ENCODE results near the gene PABPN1. TPM values are rescaled to one million over a fixed set of nuclear protein-coding genes. Genes with fewer than 3 reads are reported as not detected.
"Not testable (repeated sequence)": the region's sequence is repeated elsewhere in the genome, so short reads cannot be mapped to it uniquely, and the experiment has no call there.

PABPN1 gene, protein sequence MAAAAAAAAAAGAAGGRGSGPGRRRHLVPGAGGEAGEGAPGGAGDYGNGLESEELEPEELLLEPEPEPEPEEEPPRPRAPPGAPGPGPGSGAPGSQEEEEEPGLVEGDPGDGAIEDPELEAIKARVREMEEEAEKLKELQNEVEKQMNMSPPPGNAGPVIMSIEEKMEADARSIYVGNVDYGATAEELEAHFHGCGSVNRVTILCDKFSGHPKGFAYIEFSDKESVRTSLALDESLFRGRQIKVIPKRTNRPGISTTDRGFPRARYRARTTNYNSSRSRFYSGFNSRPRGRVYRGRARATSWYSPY
- total RNA-seq (ENCODE audit: low replicate concordance), result 264 and 298 TPM in 2 replicates

DNA sequence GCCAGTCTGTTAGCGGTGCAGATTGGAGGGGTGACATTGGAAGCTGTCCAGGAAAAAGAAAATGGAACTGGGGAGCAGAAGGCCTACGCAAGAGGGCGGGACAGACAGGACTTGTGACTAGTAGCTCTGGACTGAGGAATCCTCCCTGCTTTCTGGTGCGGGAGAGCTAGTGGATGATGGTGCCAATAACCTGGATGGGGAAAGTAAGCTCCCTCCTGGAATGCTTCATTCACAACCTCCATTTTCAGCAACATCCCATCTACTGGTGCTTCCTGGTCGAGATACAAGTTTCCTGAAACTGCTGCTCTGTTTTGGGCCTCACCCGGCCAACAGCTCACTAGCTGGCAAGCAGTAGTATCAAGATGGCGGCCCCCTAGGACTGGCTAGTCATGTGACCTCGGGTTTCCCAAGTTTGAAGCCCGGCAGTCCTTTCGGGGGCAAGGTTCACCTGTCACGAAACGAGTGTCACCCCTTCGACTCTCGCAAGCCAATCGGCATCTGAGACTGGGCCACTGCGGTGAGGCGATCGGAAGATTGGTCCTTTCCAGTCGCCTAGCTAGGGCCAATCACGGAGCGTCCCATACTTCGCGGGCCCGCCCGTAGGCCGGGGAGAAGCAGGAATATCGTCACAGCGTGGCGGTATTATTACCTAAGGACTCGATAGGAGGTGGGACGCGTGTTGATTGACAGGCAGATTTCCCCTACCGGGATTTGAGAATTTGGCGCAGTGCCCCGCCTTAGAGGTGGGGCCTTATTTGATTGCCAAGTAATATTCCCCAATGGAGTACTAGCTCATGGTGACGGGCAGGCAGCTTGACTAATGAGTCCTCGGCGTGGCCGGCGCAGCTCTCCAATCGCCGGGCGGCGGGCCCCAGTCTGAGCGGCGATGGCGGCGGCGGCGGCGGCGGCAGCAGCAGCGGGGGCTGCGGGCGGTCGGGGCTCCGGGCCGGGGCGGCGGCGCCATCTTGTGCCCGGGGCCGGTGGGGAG lies at the start of gene PABPN1:
PABPN1 (plus strand) TSS at position 874 of the 988 bp plus-strand sequence; CDS start at position 887, 13 bp downstream.
- DNase-seq (ENCODE audit: low spot score), result peak; percentile 100
- Histone ChIP-seq H3K4me1 (peaks cover 22% of the 10 kb centered on the region), H3K27me3 (no peaks in the 10 kb centered on the region), H4K20me1 (ENCODE audit: low read depth) (peaks cover 20% of the 10 kb centered on the region), H3K4me3 (peak within 1 kb of the TSS; percentile 96), H3K9me3 (ENCODE audit: low read depth) (no peaks in the 10 kb centered on the region), H2AFZ (replicated peaks) (peak within 1 kb of the TSS; percentile 82), H3K79me2 (ENCODE audit: low read depth) (peaks cover 29% of the 10 kb centered on the region), H3K4me2 (peak within 1 kb of the TSS; percentile 95), H3K9ac (peak within 1 kb of the TSS; percentile 98), H3K36me3 (peaks cover 14% of the 10 kb centered on the region), H3F3A (ENCODE audit: low read depth) (peaks cover 47% of the 10 kb centered on the region), H3K27ac (peak within 1 kb of the TSS; percentile 97)
- Mint-ChIP-seq H3K36me3 (peaks cover 31% of the 10 kb centered on the region), H3K27me3 (ENCODE audit: insufficient read depth, low read depth) (peaks cover 13% of the 10 kb centered on the region), H3K27ac (peak within 1 kb of the TSS; percentile 98), H3K9me3 (no peaks in the 10 kb centered on the region), H3K4me1 (peaks cover 27% of the 10 kb centered on the region), H3K4me3 (peak within 1 kb of the TSS; percentile 98)
- no peak for TF ChIP-seq EZH2phosphoT487 (IDR thresholded peaks at IDR 0.05)
- TF ChIP-seq EZH2 (IDR thresholded peaks at IDR 0.05), result no peak
- TF ChIP-seq, protein P1, sequence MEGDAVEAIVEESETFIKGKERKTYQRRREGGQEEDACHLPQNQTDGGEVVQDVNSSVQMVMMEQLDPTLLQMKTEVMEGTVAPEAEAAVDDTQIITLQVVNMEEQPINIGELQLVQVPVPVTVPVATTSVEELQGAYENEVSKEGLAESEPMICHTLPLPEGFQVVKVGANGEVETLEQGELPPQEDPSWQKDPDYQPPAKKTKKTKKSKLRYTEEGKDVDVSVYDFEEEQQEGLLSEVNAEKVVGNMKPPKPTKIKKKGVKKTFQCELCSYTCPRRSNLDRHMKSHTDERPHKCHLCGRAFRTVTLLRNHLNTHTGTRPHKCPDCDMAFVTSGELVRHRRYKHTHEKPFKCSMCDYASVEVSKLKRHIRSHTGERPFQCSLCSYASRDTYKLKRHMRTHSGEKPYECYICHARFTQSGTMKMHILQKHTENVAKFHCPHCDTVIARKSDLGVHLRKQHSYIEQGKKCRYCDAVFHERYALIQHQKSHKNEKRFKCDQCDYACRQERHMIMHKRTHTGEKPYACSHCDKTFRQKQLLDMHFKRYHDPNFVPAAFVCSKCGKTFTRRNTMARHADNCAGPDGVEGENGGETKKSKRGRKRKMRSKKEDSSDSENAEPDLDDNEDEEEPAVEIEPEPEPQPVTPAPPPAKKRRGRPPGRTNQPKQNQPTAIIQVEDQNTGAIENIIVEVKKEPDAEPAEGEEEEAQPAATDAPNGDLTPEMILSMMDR (IDR thresholded peaks at IDR 0.05), result no peak

DNA sequence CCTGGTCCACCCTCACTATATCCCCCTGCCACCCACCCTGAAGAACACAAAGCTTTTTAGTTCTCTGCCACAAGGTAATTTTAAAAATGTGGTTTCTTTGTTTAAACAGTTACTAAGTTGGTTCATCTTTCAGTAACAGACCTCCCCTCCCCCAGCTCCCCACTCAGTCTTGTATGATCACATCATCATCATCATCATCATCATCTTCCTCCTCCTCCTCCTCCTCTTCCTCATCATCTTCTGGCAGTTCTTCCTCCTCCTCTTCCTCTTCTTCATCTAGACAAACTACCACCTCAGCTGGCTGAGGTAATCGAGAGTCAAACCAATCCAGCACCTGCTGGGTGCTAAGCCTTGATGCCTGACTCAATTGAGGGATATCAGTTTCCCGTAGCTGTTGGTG lies 45.8 kb upstream of the PABPN1 start:
- no peak overlapping the region for H3K4me3 Mint-ChIP-seq
- H3K27ac ChIP-seq, result no peak overlapping the region
- peaks cover 14% of the 10 kb centered on the region for H3K4me1 ChIP-seq
- H4K20me1 ChIP-seq (ENCODE audit: low read depth), result no peaks in the 10 kb centered on the region
- peaks cover 12% of the 10 kb centered on the region for H3K4me1 Mint-ChIP-seq
- peaks cover 28% of the 10 kb centered on the region for H3K36me3 Mint-ChIP-seq
- no peaks in the 10 kb centered on the region for H3K9me3 ChIP-seq (ENCODE audit: low read depth)
- no peak for DNase-seq (ENCODE audit: low spot score)
- no peak overlapping the region for H3K27ac Mint-ChIP-seq
- peaks cover 24% of the 10 kb centered on the region for H3F3A ChIP-seq (ENCODE audit: low read depth)
- no peaks in the 10 kb centered on the region for H3K27me3 Mint-ChIP-seq (ENCODE audit: insufficient read depth, low read depth)
- no peaks in the 10 kb centered on the region for H3K36me3 ChIP-seq
- H3K9me3 Mint-ChIP-seq, result no peaks in the 10 kb centered on the region
- H3K4me3 ChIP-seq, result no peak overlapping the region
- no peaks in the 10 kb centered on the region for H3K27me3 ChIP-seq
- H3K9ac ChIP-seq, result no peak overlapping the region
- TF ChIP-seq, protein P1 (IDR thresholded peaks at IDR 0.05), result no peak
- TF ChIP-seq EZH2 (IDR thresholded peaks at IDR 0.05) (no peak), EZH2phosphoT487 (IDR thresholded peaks at IDR 0.05) (no peak)
- H3K4me2 ChIP-seq, result no peak overlapping the region
- H2AFZ ChIP-seq (replicated peaks), result no peak overlapping the region
- peaks cover 17% of the 10 kb centered on the region for H3K79me2 ChIP-seq (ENCODE audit: low read depth)

DNA sequence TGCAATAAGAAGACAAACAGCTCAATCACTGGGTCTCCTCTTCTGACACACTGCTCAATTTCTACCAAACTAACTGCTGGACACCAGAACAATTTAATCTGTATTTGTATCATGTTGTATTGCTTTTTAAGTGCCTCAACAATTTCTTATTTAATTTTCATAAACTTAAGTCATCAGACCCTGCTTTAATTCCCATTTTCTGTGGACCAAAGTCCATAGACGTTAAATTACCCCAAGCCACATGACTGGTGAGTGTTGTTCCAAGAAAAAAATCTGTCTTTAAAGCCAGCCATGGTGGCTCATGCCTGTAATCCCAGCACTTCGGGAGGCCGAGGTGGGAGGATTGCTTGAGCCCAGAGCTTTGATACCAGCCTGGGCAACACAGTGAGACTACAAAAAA lies 44.1 kb upstream of the PABPN1 start:
- Histone ChIP-seq H4K20me1 (ENCODE audit: low read depth) (no peaks in the 10 kb centered on the region), H3K9ac (no peak overlapping the region), H3K27me3 (no peaks in the 10 kb centered on the region), H3F3A (ENCODE audit: low read depth) (peaks cover 34% of the 10 kb centered on the region), H3K36me3 (no peaks in the 10 kb centered on the region), H3K4me1 (peaks cover 24% of the 10 kb centered on the region), H3K4me2 (no peak overlapping the region), H3K9me3 (ENCODE audit: low read depth) (no peaks in the 10 kb centered on the region), H3K27ac (no peak overlapping the region), H3K79me2 (ENCODE audit: low read depth) (peaks cover 30% of the 10 kb centered on the region), H3K4me3 (no peak overlapping the region), H2AFZ (replicated peaks) (no peak overlapping the region)
- Mint-ChIP-seq H3K27me3 (ENCODE audit: insufficient read depth, low read depth) (no peaks in the 10 kb centered on the region), H3K27ac (no peak overlapping the region), H3K4me1 (peaks cover 21% of the 10 kb centered on the region), H3K9me3 (no peaks in the 10 kb centered on the region), H3K4me3 (no peak overlapping the region), H3K36me3 (peaks cover 27% of the 10 kb centered on the region)
- DNase-seq (ENCODE audit: low spot score), result no peak
- TF ChIP-seq EZH2 (IDR thresholded peaks at IDR 0.05) (no peak), EZH2phosphoT487 (IDR thresholded peaks at IDR 0.05) (no peak)
- TF ChIP-seq, protein P1 (IDR thresholded peaks at IDR 0.05), result no peak

DNA sequence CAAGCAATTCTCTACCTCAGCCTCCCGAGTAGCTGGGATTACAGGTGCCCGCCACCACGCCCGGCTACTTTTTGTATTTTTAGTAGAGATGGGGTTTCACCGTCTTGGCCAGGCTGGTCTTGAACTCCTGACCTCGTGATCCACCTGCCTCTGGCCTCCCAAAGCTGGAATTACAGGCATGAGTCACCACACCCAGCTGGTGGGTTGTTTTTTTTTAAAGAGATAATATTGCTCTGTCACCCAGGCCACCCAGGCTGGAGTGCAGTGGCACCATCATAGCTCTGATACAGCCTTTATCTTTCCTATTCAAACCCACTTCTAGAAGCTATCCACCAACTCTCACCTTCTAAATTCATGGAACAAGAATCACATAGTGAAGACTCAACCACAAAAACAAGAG lies 43.3 kb upstream of the PABPN1 start:
- not testable (repeated sequence) for H3K4me3 ChIP-seq; H3K27ac Mint-ChIP-seq; H2AFZ ChIP-seq (replicated peaks); H3K36me3 ChIP-seq; H3K9me3 Mint-ChIP-seq; H3K4me2 ChIP-seq; H3K27ac ChIP-seq; H3K4me3 Mint-ChIP-seq; H3K9ac ChIP-seq; H4K20me1 ChIP-seq (ENCODE audit: low read depth); H3K27me3 ChIP-seq; H3K27me3 Mint-ChIP-seq (ENCODE audit: insufficient read depth, low read depth); DNase-seq (ENCODE audit: low spot score); H3K9me3 ChIP-seq (ENCODE audit: low read depth)
- Mint-ChIP-seq H3K36me3 (peaks cover 27% of the 10 kb centered on the region), H3K4me1 (peaks cover 21% of the 10 kb centered on the region)
- Histone ChIP-seq H3K4me1 (peaks cover 24% of the 10 kb centered on the region), H3K79me2 (ENCODE audit: low read depth) (peaks cover 38% of the 10 kb centered on the region), H3F3A (ENCODE audit: low read depth) (peaks cover 42% of the 10 kb centered on the region)
